D341Med (cell line): ENCODE measurements around the gene ZNF775.
A peak's percentile ranks its signal among the peaks of the same experiment; 100 is the strongest.

Experiments
- DNase-seq: peaks from one replicate; pipeline ENCODE4 v3.0.0; 2012; ENCODE audit warnings: low spot score

ZNF775 gene

GRCh38 chr7:150412518-150413488 is 33.7 kb downstream of the ZNF775 start:
- peak; percentile 14 for DNase-seq

- peak; percentile 10 for DNase-seq
These were observed 34.5 kb downstream of the ZNF775 start for GRCh38 chr7:150413640-150414081.

- DNase-seq = peak; percentile 11
These were observed 36.3 kb downstream of the ZNF775 start for GRCh38 chr7:150415161-150416153.

- DNase-seq = peak; percentile 3
These were observed 38.1 kb downstream of the ZNF775 start for GRCh38 chr7:150417239-150417638.

GRCh38 chr7:150417863-150418262 is 38.7 kb downstream of the ZNF775 start:
- peak; percentile 4 for DNase-seq

- peak; percentile 5 for DNase-seq
These were observed 41.1 kb downstream of the ZNF775 start for GRCh38 chr7:150420242-150420641.

GRCh38 chr7:150420987-150421674 is 42.0 kb downstream of the ZNF775 start:
- peak; percentile 89 for DNase-seq

- peak; percentile 16 for DNase-seq
These were observed 42.7 kb downstream of the ZNF775 start for GRCh38 chr7:150421831-150422230.

GRCh38 chr7:150425670-150426069 is 46.5 kb downstream of the ZNF775 start:
- DNase-seq = no peak

- DNase-seq = peak; percentile 14
These were observed 49.7 kb downstream of the ZNF775 start for GRCh38 chr7:150428671-150429451.

GRCh38 chr7:150429699-150430098 is 50.6 kb downstream of the ZNF775 start:
- no peak for DNase-seq

GRCh38 chr7:150430465-150431085 is 51.4 kb downstream of the ZNF775 start:
- DNase-seq = peak; percentile 18

GRCh38 chr7:150431839-150432658 is 52.9 kb downstream of the ZNF775 start:
- no peak for DNase-seq

GRCh38 chr7:150432915-150433892 is 54.1 kb downstream of the ZNF775 start:
- peak; percentile 15 for DNase-seq

- DNase-seq = no peak
These were observed 55.1 kb downstream of the ZNF775 start for GRCh38 chr7:150434240-150434639.

- DNase-seq = no peak
These were observed 55.9 kb downstream of the ZNF775 start for GRCh38 chr7:150435047-150435389.

- DNase-seq = no peak
These were observed 56.4 kb downstream of the ZNF775 start for GRCh38 chr7:150435390-150436073.

GRCh38 chr7:150439967-150440366 is 60.8 kb downstream of the ZNF775 start:
- DNase-seq = no peak
